ENCODE data around the gene TMPRSS12. TPM values are rescaled to one million over a fixed set of nuclear protein-coding genes. Genes with fewer than 3 reads are reported as not detected.
"Not testable (repeated sequence)": the region's sequence is repeated elsewhere in the genome, so short reads cannot be mapped to it uniquely, and the experiment has no call there.

TMPRSS12 gene
- total RNA-seq, 1 donor from 2014 or later, result not detected

DNA sequence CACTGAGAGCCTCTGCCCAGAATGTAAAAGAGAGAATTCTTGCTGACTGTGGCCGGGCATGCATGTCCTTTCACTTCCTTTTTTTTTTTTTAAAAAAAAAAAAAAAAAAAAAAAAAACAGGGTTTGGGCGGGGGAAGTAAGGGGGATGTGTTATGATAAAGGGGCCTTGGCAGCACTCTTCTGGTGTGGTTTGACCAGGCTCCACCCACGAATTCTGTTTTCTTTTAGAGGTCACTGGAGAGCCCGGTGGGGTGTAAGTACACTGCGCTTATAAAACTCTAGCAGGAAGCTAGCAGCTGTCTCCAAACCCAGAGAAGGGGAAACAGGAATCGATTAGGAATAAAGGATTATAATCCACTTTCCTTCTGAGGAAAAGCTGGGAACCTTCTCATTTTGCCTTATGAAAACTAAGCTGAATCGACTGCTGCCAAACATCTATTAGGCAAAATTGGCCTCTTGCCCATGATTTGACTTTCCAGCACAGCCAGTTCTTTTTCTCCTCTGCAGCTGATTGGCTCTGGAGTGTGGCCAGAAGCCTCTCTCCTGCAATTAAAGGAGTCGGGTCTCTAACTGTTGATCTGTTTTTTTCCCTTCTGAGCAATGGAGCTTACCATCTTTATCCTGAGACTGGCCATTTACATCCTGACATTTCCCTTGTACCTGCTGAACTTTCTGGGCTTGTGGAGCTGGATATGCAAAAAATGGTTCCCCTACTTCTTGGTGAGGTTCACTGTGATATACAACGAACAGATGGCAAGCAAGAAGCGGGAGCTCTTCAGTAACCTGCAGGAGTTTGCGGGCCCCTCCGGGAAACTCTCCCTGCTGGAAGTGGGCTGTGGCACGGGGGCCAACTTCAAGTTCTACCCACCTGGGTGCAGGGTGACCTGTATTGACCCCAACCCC is 82.0 kb downstream of the TMPRSS12 start:
- DNase-seq (ENCODE audit: extremely low read depth, low read depth, low spot score), result peak; percentile 82

- DNase-seq (ENCODE audit: extremely low read depth, low read depth, low spot score), result no peak
These were observed 82.6 kb downstream of the TMPRSS12 start for GRCh38 chr12:50925342-50925651.

DNA sequence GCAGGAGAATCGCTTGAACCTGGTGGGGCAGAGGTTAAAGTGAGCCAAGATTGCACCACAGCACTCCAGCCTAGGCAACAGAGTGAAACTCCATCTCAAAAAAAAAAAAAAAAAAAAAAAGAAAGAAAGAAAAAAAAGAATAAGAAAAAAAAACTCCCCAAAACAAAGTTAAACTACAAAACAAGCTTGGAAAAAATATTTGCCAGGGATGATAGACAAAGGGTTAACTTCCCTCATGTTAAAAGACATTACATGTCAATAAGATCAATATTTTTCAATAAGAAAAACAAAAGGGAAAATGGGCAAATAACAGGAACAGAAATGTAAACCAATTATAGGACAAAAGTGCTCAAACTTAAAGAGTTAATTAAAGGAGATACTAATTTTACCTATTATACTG is 83.2 kb downstream of the TMPRSS12 start:
- no peak for DNase-seq (ENCODE audit: extremely low read depth, low read depth, low spot score)

GRCh38 chr12:50926415-50926814 is 83.7 kb downstream of the TMPRSS12 start:
- no peak for DNase-seq (ENCODE audit: extremely low read depth, low read depth, low spot score)

DNA sequence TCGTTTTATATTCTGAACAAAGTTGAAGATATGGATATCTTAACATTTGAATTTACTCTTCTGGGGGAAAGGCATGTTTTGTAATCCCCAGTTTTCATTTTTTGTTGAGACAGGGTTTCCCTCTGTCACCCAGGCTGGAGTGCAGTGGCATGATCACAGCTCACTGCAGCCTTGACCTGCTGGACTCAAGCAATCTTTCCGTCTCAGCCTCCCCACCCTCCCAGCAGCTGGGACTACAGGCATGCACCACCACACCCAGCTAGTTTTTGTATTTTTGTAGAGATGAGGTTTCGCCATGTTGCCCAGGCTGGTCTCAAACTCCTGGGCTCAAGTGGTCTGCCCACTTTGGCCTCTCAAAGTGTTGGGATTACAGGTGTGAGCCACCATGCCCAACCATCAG is 84.2 kb downstream of the TMPRSS12 start:
- not testable (repeated sequence) for DNase-seq (ENCODE audit: extremely low read depth, low read depth, low spot score)

DNA sequence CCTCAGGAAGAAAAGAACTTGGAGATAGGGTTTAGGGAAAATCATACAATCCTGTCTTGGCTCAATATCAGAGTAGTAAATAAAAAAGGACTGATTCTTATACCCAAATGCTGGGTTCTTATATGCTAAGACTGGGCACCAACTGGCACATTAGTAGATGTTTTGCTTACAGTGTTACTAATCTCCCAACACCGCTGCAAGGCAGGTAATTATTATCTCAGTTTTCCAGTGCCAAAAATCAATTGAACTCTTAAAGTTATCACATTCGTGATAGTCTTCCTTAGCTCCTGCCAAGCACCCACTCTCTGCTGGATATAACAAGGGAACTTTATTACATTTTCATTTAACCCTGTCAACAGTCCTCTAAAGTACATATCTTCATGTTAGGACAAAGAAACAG is 84.6 kb downstream of the TMPRSS12 start:
- no peak for DNase-seq (ENCODE audit: extremely low read depth, low read depth, low spot score)

- no peak for DNase-seq (ENCODE audit: extremely low read depth, low read depth, low spot score)
These were observed 85.1 kb downstream of the TMPRSS12 start for GRCh38 chr12:50927766-50928224.

GRCh38 chr12:50928392-50928791 is 85.7 kb downstream of the TMPRSS12 start:
- DNase-seq (ENCODE audit: extremely low read depth, low read depth, low spot score), result no peak

DNA sequence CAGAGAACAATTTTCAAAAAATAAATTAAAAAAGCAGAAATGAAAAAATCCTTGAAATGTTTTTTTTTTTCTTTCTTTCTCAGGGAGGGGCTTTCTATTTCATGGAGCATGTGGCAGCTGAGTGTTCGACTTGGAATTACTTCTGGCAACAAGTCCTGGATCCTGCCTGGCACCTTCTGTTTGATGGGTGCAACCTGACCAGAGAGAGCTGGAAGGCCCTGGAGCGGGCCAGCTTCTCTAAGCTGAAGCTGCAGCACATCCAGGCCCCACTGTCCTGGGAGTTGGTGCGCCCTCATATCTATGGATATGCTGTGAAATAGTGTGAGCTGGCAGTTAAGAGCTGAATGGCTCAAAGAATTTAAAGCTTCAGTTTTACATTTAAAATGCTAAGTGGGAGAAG is 87.1 kb downstream of the TMPRSS12 start:
- no peak for DNase-seq (ENCODE audit: extremely low read depth, low read depth, low spot score)

DNA sequence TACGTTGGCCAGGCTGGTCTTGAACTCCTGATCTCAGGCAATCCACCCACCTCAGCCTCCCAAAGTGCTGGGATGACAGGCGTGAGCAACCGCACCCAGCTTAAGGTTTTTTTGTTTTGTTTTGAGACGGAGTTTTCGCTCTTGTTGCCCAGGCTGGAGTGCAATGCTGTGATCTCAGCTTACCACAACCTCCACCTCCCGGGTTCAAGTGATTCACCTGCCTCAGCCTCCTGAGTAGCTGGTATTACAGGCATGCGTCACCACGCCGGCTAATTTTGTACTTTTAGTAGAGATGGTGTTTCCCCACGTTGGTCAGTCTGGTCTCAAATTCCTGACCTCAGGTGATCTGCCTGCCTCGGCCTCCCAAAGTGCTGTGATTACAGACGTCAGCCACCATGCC is 87.8 kb downstream of the TMPRSS12 start:
- not testable (repeated sequence) for DNase-seq (ENCODE audit: extremely low read depth, low read depth, low spot score)

- no peak for DNase-seq (ENCODE audit: extremely low read depth, low read depth, low spot score)
These were observed 90.1 kb downstream of the TMPRSS12 start for GRCh38 chr12:50932787-50933280.

DNA sequence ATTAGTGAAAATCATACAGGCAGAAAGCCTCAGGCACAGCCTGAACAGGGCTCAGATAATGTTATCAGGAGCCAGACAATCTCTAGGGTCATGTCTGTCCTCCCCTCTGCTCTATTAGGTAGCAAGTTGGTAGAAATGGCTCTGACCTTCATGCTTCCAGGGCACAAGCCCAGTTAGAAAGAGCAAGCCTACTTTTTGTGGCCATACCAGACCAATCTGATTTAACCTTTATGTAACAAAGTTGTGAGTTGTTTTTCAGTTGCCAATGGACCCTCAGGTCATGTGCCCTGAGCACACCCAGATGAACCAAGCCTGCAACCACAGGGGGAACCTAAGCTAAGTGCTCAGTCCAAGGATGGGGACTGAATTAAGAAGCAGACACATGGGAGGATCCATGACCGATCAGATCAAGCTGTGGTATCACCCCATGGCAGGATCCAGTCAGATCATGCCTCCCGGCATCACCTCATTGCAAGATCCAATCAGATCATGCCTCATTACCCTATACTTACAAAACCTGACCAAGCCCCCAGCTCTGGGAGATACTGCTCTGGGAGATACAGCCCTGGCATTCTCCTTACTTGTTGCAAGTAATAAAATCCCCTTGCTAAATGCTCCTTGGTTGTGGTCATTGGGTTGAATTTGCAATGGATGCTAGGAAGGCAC is 90.9 kb downstream of the TMPRSS12 start:
- DNase-seq (ENCODE audit: extremely low read depth, low read depth, low spot score), result no peak

DNA sequence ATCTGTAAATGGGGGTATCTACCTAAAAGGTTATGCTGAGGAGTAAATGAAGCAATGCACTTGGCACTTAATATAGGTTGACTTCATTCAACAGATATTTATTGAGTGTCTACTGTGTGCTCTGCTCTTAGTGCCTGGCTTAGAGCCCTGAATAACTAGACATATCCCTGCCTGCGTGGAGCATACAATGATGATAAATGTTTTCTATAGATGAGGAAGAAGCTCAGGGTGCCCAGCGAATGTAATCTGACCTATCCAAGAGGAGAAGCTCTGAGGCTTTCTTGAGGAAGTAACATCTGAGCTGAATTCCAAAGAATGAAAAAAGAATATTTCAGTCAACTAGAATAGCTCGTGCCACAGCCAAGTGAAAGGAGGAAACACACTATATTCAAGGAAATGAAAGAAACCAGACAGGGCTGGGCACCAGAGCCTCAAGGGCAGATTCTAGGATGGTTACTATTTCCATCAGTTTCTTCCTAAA is 91.7 kb downstream of the TMPRSS12 start:
- no peak for DNase-seq (ENCODE audit: extremely low read depth, low read depth, low spot score)

GRCh38 chr12:50934981-50935807 is 92.5 kb downstream of the TMPRSS12 start:
- no peak for DNase-seq (ENCODE audit: extremely low read depth, low read depth, low spot score)

DNA sequence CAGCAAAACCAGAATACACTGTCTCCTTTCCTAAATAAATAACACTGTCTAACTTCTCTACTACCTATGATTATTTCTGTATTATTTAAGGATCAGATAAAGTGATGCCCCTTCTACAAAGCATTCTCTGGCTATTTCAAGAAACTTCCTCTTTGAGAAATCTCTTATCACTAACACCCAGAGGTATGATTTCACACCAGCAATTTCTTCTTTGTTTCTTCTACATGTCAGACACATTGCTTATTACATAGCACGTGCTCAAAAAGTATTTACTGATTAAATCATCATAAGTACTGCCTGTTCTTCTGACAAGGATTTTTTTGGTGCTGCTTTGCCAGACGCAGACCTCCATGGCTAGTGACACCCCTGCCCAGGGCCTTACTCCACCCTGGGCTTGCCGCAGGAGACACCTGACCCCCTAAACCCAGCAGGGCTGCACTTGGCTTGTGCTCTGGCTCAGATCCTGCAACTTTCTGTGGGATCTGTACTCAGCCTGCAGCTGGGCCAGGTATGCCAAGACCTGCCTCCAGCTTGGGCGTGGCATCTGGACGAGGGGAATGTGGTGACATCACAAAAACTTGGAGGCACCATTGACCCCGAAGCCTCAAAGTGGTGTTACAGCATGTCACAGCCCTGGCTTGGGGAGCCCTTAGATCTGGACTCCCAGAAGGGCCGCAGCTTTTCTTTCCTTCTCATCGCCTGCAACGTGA is 94.2 kb downstream of the TMPRSS12 start:
- DNase-seq (ENCODE audit: extremely low read depth, low read depth, low spot score), result no peak

Other genes starting within 250 kb of the TMPRSS12 start
- gene ATF1, start 78.8 kb upstream of the TMPRSS12 start, total RNA-seq, result 13.5 and 15.8 TPM in 2 replicates
- gene HIGD1C, start 109.6 kb downstream of the TMPRSS12 start, total RNA-seq, result not detected in 2 replicates
- gene SLC11A2, start 183.5 kb downstream of the TMPRSS12 start, total RNA-seq, result 21.2 and 26.6 TPM in 2 replicates
- 28.0 and 34.6 TPM in 2 replicates for gene LETMD1, start 205.4 kb downstream of the TMPRSS12 start, total RNA-seq
- gene CSRNP2, start 240.7 kb downstream of the TMPRSS12 start, total RNA-seq, result 22.4 and 41.3 TPM in 2 replicates

All from glomerular endothelial cell (primary cell).